A549 (cell line): ENCODE measurements around the gene IFT25.

ENCODE experiments used
- CTCF ChIP-seq: fragments of >200 bp; sonication (Bioruptor Twin); formaldehyde crosslinking; IDR thresholded peaks from 3 replicates; pipeline ENCODE4 v1.5.1; 2016
- POLR2A ChIP-seq: IDR thresholded peaks from 2 replicates; pipeline ENCODE4 v1.6.1; 2012; ENCODE audit warnings: mild to moderate bottlenecking, low read length
- POLR2AphosphoS2 ChIP-seq: conservative IDR thresholded peaks from 2 replicates; pipeline ENCODE4 v1.6.1; 2012; ENCODE audit warnings: low read length, improper control_type of control experiment, inconsistent platforms
- RAD21 ChIP-seq, 2 experiments: fragments of >200 bp in 1 of 2; sonication (Bioruptor Twin) in 1 of 2; formaldehyde crosslinking in 1 of 2; IDR thresholded peaks in 1 of 2; conservative IDR thresholded peaks in 1 of 2; 2 replicates in 1 of 2; 3 replicates in 1 of 2; pipeline ENCODE4 v1.6.1; 2012 to 2018; ENCODE audit warnings: inconsistent platforms in 1 of 2
- TF ChIP-seq, protein P1 (sequence below): IDR thresholded peaks from 2 replicates; pipeline ENCODE4 v1.6.1; 2012
- TF ChIP-seq, protein P2 (sequence below): IDR thresholded peaks from 2 replicates; pipeline ENCODE4 v1.6.1; 2012

DNA sequence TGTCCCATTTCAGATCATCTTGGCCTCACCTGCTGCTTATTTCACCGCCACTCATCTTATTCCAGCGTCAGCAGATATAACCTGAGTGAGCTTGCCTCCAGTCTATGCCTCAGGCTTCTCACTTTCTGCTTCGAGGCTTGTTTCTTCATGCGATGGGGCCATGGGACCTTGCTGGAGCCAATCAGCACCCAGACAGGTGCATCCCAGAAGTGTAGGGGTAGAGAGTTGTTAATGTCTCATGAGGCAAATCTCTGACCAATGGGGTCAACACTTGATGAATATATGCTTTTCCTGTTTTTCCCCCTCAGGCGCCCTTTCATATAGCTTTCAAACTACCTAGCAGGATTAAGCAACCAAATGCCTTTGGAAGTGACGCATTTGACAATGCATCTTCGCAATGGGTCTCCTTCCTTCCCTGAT is 55.0 kb downstream of the IFT25 start:
- TF ChIP-seq CTCF (no peak), RAD21 (conservative IDR thresholded peaks at IDR 0.05 in 1 of 2, IDR thresholded peaks at IDR 0.05 in 1 of 2) (no peak), POLR2AphosphoS2 (no peak), POLR2A (no peak)
- TF ChIP-seq, protein P1, sequence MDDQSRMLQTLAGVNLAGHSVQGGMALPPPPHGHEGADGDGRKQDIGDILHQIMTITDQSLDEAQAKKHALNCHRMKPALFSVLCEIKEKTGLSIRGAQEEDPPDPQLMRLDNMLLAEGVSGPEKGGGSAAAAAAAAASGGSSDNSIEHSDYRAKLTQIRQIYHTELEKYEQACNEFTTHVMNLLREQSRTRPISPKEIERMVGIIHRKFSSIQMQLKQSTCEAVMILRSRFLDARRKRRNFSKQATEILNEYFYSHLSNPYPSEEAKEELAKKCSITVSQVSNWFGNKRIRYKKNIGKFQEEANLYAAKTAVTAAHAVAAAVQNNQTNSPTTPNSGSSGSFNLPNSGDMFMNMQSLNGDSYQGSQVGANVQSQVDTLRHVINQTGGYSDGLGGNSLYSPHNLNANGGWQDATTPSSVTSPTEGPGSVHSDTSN: no peak
- TF ChIP-seq, protein P2, sequence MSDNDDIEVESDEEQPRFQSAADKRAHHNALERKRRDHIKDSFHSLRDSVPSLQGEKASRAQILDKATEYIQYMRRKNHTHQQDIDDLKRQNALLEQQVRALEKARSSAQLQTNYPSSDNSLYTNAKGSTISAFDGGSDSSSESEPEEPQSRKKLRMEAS: no peak
